GM19238 (cell line): ENCODE measurements around the gene ADM2.
A peak's percentile ranks its signal among the peaks of the same experiment; 100 is the strongest.

ENCODE experiments used
- DNase-seq: peaks from one replicate; pipeline ENCODE4 v3.0.0; 2011; ENCODE audit warnings: low spot score; ENCODE audit not compliant: insufficient read length

Gene ADM2

GRCh38 chr22:50483977-50484853 is 2.9 kb downstream of the ADM2 start:
- DNase-seq: no peak

DNA sequence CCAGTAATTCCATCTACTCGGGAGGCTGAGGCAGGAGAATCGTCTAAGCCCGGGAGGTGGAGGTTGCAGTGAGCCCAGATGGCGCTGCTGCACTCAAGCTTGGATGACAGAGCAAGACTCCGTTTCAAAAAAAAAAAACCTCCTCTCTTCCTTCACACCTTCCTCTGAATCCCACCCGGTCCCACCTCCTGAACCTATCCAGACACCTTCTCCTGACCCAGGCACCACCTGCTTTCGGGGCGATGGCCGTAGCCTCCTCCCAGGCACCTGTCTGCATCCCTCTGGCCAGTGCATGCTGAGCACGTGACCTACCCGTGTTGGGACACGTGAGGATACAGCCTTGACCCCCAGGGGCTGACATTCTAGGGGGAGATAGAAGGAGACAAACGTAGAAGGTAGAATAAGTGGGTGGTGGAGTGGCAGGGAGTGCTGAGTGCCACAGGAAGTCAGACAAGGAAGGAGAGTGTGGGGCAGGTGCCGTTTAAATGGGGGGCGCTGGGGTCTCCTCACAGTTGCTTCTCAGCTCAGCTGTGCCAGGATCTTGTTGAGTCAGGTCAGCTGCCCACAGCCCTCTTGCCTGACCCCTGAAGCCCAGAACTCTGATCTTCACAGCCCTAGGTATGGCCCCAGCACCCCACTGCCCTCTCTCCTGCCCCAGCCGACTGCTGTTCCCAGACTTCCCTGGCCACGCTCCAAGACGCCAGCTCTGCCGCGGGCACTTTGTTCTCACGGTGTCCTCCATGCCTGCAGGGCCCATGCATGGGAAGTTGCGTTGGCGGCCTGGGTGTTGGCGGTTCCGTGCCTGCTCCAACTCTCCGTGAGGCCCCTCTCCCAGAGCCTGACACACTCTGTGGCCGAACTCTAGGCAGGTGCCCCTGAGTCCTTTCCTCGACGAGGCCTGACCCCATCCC is 4.1 kb downstream of the ADM2 start:
- DNase-seq: no peak

DNA sequence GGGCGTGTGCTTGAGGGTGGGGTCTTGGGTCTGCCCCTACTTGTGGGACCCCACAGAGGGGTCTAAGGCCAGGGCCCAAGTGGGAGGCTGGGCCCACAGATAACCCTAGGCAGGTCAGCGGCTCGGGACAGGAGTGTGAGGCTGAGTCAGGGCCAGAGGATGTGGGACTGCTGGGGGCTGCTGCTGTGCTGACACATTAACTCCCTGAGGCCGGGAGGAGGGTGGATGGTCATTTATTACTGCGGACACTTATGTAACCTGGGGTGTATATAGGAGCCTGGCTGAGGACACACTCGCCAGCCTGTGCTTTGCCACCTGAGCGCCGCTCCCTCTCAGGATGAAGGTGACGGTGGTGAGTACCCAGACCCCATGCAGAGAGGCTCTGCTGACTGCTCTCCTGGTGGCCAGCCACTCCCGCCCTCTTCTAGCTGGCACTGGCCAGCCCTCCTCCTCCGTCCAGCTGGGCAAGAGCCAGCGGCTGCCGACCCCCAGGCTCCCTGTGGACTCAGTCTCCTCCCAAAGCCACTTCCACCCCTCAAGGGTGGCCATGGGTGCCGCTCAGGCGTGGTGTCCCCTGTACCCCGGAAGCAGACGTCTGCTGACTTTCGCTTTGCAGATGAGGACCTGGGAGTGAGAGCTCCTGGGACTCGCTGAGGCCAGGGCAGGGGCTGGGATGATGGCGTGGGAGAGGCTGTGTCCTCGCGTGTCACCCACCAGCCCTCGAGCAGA is 5.4 kb downstream of the ADM2 start, which contains the start of gene MIOX:
Gene MIOX, plus strand, starts transcription at position 299 of the 729 bp plus-strand sequence. Its CDS starts 39 bp downstream, at position 338.
- no peak for DNase-seq

GRCh38 chr22:50487290-50488005 is 6.1 kb downstream of the ADM2 start:
- DNase-seq: no peak

GRCh38 chr22:50488006-50488677 is 6.8 kb downstream of the ADM2 start:
- no peak for DNase-seq

- DNase-seq: no peak
Measured at GRCh38 chr22:50488886-50489285, 7.5 kb downstream of the ADM2 start.

GRCh38 chr22:50489363-50490243 is 8.3 kb downstream of the ADM2 start:
- no peak for DNase-seq

- DNase-seq: no peak
Measured at GRCh38 chr22:50490531-50491308, 9.4 kb downstream of the ADM2 start.

GRCh38 chr22:50497093-50497492 is 15.8 kb downstream of the ADM2 start:
- DNase-seq: no peak

DNA sequence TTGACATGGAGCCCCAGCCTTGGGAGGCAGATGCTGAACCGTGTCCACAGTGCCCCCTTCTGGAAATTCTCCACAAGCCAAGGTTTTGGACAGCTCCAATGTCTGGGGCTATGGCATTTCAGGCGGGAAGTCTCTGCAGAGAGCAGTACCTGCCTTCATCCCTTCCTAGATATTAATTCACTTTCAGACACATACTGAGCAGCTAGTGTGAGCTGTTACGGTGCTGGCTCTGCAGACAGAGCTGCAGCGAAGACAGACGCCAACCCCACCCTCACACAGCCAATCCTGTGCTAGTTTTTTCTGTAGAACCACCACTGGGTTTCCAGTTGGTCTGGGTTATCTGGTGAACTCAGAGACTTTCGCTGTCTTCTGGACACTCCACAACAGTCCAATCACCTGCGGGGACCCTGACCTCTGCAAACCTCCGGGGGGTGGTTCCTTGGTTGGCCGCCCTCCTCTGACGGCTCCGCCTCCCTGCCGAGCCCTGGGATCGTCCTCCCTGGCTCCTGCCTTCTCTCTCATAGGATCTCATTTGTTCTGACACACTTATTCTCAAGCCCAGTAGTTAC is 17.1 kb downstream of the ADM2 start:
- DNase-seq: peak; percentile 72

- DNase-seq: no peak
Measured at GRCh38 chr22:50500452-50500851, 19.1 kb downstream of the ADM2 start.

DNA sequence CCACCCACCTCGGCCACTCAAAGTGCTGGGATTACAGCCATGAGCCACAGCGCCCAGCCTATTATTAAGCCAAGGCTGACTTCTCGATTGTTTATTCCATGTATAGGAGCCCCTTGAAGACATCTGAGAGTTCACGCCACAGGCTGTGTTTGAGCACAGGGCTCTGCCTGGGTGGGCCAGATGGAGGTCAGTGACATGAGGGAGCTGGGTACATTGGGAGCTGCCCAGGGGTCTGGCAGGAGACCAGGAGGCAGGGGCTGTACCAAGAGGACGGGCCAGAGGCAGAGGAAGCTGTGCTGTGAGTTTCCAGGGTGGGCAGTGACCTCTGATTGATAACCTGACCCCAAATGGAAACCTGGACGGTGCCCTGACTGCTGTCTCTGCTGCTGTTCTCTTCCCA is 20.8 kb downstream of the ADM2 start:
- DNase-seq: no peak

DNA sequence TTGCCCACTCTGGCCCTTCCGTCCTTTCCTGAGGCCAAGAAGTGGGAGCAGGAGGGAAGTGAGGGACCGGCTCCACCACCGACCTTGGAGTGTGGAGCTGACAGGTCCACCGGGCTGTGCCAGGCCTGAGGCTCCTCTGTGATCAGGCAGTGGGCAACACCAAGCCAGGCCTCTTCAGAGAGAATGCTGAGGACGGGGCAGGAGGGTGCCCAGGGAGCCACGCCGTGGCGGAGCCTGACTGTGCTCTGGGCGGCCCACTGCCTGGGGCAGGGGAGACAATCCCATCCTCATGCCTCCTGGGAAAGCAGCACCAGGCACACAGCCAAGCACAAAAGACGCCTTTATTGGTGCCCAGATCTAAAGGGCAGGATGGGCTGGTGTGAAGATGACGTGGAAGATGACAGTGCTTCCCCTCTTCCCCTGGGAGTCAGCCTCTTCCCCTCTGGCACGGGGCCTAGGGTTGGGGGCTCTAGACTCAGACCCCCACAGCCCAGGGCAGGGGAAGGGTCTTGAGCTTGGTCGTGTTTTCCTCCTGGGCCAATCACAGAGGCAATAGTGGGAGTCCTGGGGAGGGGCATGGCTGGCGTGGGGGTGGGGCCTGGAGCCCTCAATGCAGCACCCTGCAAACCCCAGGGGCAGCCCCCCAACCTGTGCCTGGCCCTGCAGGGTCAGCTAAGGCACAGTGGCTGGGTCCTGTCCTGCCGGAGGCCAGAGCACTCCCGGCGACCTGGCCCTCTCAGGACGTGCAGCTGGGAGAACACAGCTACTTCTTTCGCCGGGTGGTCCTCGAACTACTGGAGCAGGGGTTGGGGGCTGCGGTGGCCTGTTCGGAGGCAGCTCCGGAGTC is 21.5 kb downstream of the ADM2 start:
- DNase-seq: no peak

DNA sequence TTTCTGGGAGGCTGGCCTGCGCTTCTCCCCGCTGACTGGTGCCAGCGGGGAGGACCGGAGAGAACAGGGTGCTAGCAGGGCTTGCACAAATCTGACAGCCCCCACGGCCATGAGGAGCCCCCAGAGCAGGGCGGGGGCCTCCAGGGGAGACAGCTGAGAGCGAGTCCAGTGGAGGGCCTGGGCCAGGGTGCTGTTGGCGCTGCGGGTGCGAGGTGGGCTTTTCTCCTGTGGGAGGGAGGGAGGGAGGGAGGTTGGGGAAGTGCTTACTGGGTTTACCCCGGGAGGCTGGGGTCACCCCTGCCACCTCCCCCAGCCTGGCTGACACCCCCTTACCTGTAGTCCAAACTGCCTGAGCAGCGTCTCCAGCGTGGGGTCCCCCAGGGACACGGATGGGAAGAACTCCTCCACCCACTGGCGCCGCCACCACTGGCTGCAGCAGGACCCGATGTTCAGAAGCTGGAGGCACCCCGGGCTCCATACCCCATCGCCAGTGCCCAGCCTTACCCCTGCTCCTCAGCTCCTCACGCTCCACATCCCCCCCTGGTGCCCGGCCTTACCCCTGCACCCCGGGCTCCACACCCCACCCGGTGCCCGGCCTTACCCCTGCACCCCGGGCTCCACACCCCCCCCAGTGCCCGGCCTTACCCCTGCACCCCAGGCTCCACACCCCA is 22.3 kb downstream of the ADM2 start:
- DNase-seq: no peak

DNA sequence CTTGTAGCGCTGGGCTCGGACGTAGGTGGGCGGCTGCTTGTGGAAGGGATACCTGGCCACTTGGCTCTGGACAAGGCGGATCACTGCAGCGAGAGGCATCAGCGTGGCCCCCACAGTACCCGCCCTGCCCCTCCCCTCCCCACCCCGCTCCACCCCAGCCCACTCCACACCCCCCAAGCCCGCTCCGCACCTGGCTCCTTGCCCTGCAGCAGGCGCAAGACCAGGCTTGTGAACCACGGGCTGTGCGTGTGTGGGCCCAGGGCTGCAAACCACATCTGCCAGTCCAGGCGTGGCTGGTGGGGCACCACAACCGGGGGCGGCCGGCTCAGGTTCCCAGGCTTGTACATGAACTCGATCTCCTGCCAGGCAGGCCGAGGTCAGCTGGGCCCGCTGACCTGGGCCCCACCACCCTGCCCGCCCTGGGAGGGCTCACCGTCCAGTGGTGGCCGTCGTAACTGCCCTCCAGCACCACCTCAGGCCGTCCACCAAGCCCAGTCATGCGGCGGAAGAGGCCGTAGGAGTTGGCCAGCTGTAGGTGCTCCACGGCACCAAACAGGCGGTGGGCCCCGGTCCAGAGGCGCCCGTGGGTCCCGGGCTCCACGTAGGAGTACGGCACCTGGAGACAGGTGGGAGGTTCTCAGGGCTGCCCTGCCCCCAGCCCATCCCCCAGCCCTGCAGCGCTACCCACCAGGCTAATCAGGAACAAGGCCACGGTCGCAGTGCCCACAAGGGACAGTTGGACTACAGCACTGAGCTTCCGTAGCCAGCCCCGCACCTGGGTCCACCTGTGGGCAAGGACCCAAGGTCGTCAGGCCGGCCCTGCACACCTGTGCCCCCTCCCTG is 23.2 kb downstream of the ADM2 start:
- no peak for DNase-seq

DNA sequence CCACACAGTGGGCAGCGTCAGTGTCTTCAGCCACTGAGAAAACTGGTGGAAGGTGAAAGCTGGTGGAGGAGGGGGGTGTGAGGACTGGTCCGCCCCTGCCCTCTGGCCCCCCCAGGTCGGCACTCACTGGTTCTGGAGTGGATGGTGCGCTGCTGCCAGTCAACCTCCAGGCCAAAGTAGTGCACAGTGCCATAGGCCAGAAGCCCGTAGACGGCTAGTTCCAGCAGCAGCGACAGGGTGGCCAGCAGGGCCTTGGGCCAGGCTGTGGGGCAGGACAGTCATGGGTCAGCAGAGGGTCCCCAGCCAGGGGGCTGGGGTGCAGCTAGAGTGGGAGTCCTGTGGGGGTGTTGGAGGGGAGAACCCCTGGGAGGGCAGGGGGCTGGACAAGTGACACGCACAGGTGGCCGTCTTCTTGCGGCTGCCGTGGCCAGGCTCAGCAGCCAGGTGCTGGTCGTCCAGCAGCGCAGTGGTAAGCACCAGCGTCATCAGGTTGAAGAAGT is 24.0 kb downstream of the ADM2 start:
- no peak for DNase-seq
